Esophagus (tissue), 2 donors: ENCODE data around the gene SHC2. TPM values are rescaled to one million over a fixed set of nuclear protein-coding genes. Genes with fewer than 3 reads are reported as not detected.

Source experiments
- H3K27ac ChIP-seq, 2 donors: one replicate each; pipeline ENCODE4 v1.5.1; 2013; ENCODE audit warnings: low read depth in 2 of 2, mild to moderate bottlenecking in 2 of 2, inconsistent platforms in 1 of 2, low read length in 1 of 2, moderate library complexity in 1 of 2
- H3K27me3 ChIP-seq, 2 donors: one replicate each; pipeline ENCODE4 v1.6.1; 2013; ENCODE audit warnings: low read length in 2 of 2, control low read depth in 1 of 2, mild to moderate bottlenecking in 1 of 2; ENCODE audit not compliant: insufficient read depth in 2 of 2, control insufficient read depth in 1 of 2
- H3K36me3 ChIP-seq, 2 donors: one replicate each; pipeline ENCODE4 v1.6.1; 2013; ENCODE audit warnings: low read length in 1 of 2; ENCODE audit not compliant: control insufficient read depth in 2 of 2, insufficient read depth in 2 of 2
- H3K4me1 ChIP-seq, 2 donors: one replicate each; pipeline ENCODE4 v1.6.1; 2013; ENCODE audit warnings: low read length in 1 of 2; ENCODE audit not compliant: control insufficient read depth in 2 of 2, insufficient read depth in 2 of 2
- H3K4me3 ChIP-seq, 2 donors: one replicate each; pipeline ENCODE4 v1.5.1; 2013; ENCODE audit warnings: low read length in 2 of 2, mild to moderate bottlenecking in 2 of 2, low read depth in 1 of 2, moderate library complexity in 1 of 2
- H3K9me3 ChIP-seq, 2 donors: one replicate each; pipeline ENCODE4 v1.6.1; 2013; ENCODE audit warnings: mild to moderate bottlenecking in 2 of 2, low read depth in 1 of 2, low read length in 1 of 2, moderate library complexity in 1 of 2; ENCODE audit not compliant: control insufficient read depth in 2 of 2, insufficient read depth in 1 of 2
- WGBS, 2 donors: extraction: QIAGEN DNeasy Blood & Tissue Kit; methylation state at CpG; one replicate each; pipeline ENCODE4 v1.1.7; 2013; 5-methylcytosine and 5-hydroxymethylcytosine counted together
- polyA plus RNA-seq, 2 donors: library from polyadenylated mRNA; stranded (reverse); fragments of 200-250 nt; gene quantifications; one replicate each; pipeline ENCODE4 v1.2.3, GENCODE V29; 2013
- donor health status: healthy with polysubstance abuse.
- donor health status: Bipolar disorder and iron deficiency.

Gene SHC2
- polyA plus RNA-seq, 2 donors, result 3.0 to 5.3 TPM

DNA sequence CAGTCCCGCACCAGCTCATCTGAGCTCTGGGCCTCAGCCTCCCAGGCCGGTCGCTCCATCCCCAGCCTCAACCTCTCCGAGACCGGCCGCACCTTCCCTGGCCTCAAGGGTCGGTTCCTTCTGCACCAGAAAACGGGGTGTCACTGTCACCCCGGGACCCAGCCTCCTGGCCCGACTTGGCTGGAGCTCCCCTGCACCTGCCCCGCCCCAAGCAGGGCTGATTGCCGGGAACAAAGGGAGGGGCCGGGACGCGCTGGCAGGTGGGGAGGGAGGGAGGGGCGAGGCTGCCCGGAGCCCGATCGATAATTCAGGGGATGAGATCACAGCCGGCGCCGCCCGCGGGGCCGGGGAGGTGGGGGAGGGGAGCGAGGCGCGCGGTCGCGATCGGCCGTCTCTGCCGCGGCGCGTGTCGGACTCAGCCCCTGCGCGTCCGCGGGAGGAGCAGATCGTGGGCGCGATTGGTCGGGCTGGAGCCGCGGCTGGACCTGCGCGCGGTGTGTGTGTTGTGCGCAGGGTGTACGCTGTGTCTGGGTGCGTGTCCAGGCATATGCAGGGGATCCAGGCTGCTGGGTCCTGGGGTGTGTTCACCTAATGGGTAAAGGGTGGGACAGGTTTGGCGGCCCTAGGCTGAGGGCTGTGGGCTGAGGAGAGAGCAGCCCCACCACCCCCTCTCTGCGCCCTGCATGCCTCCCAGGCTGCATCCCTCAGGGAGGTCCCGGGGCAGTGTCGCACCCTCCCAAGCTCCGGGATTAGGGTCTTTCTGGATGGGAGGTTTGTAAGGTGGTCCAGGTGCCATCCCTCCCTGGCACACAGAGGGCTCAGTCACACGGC, 1.1 kb upstream of the SHC2 start:
- 5 to 8% methylated on average over 56 to 60 of the region's 60 CpGs for WGBS, 2 donors
- H3K4me1 ChIP-seq, result peaks cover 4% of the 10 kb centered on the region in 2 donors
- H3K36me3 ChIP-seq, result no peaks in the 10 kb centered on the region
- peaks cover 0 to 4% of the 10 kb centered on the region in 2 donors for H3K27me3 ChIP-seq
- H3K9me3 ChIP-seq, result no peaks in the 10 kb centered on the region
- H3K4me3 ChIP-seq, result peak overlapping the region; percentile 17 to 39
- no peak overlapping the region for H3K27ac ChIP-seq

GRCh38 chr19:459724-460511, 915 bp downstream of the SHC2 start:
- Histone ChIP-seq H3K4me1 (peaks cover 4% of the 10 kb centered on the region in 2 donors), H3K4me3 (peak overlapping the region; percentile 50 to 51), H3K36me3 (no peaks in the 10 kb centered on the region), H3K27ac (peak overlapping the region in 1 of 2 donors; percentile 17), H3K9me3 (no peaks in the 10 kb centered on the region), H3K27me3 (peaks cover 0 to 4% of the 10 kb centered on the region in 2 donors)
- 2 to 3% methylated on average over 56 to 66 of the region's 66 CpGs for WGBS, 2 donors

DNA sequence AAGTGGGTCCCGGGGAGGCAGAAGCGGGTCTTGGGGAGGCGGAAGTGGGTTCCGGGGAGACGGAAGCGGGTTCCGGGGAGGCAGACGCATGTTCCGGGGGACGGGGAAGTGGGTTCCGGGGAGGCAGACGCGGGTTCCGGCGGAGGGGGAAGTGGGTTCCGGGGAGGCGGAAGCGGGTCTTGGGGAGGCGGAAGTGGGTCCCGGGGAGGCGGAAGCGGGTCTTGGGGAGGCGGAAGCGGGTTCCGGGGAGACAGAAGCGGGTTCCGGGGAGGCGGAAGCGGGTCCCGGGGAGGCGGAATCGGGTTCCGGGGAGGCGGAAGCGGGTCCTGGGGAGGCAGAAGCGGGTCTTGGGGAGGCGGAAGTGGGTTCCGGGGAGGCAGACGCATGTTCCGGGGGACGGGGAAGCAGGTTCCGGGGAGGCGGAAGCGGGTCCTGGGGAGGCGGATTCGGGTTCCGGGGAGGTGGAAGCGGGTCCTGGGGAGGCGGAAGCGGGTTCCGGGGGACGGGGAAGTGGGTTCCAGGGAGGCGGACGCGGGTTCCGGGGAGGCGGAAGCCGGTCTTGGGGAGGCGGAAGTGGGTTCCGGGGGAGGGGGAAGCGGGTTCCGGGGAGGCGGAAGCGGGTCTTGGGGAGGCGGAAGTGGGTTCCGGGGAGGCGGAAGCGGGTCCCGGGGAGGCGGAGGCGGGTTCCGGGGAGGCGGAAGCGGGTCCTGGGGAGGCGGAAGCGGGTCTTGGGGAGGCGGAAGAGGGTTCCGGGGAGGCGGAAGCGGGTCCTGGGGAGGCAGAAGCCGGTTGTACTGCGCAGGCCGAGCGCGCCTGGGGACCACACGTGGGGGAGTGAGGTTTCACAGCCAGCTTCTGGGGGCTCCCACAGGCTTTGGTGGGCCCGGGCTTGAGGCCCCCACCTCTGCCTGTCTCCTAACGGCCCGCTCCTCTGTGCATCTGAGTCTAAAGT, 2.5 kb downstream of the SHC2 start:
- 93 to 97% methylated on average over 68 to 89 of the region's 89 CpGs for WGBS, 2 donors
- H3K4me1 ChIP-seq, result peaks cover 4% of the 10 kb centered on the region in 2 donors
- no peak overlapping the region for H3K27ac ChIP-seq
- H3K4me3 ChIP-seq, result no peak overlapping the region
- H3K9me3 ChIP-seq, result no peaks in the 10 kb centered on the region
- no peaks in the 10 kb centered on the region for H3K36me3 ChIP-seq
- H3K27me3 ChIP-seq, result peaks cover 0 to 4% of the 10 kb centered on the region in 2 donors

DNA sequence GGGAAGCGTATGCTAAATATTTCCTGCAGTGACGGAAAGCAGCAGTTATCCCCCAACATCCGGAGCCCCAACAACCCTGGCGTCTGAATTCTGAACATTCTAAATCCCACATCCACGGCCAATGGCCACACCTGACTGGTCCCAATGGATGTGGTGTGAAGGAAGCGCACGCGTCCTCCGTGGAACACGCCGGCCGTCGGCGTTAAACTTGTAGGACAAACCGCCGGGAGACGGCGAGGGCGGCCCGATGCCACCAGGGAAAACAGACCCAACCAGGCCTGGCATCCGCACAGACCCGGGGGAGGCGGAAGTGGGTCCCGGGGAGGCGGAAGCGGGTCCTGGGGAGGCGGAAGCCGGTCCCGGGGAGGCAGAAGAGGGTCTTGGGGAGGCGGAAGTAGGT, 3.2 kb downstream of the SHC2 start:
- no peak overlapping the region for H3K4me3 ChIP-seq

DNA sequence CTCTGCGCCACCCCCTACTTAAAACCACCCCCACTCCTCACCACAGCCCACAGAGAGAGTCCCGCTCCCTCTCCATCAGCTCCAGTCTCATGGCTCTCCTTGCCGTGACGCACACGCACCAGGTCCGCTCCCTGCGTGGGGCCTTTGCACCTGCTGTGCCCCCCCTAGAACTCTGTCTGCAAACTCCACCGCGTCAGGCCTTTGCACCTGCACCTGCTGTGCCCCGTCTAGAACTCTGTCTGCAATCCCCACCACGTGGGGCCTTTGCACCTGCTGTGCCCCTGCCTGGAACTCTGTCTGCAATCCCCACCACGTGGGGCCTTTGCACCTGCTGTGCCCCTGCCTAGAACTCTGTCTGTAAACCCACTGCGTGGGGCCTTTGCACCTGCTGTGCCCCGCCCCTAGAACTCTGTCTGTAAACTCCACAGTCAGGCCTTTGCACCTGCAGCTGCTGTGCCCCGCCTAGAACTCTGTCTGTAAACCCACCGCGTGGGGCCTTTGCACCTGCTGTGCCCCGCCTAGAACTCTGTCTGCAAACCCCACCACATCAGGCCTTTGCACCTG, 4.2 kb downstream of the SHC2 start:
- Histone ChIP-seq H3K27me3 (peaks cover 0 to 4% of the 10 kb centered on the region in 2 donors), H3K27ac (no peak overlapping the region), H3K4me1 (peaks cover 4% of the 10 kb centered on the region in 2 donors), H3K9me3 (no peaks in the 10 kb centered on the region), H3K36me3 (no peaks in the 10 kb centered on the region), H3K4me3 (no peak overlapping the region)
- 76 to 85% methylated on average over 18 of the region's 18 CpGs for WGBS, 2 donors

More for the DNA sequence above, 3.2 kb downstream of the SHC2 start:
- Histone ChIP-seq H3K27me3 (peaks cover 0 to 4% of the 10 kb centered on the region in 2 donors), H3K4me1 (peaks cover 4% of the 10 kb centered on the region in 2 donors), H3K27ac (no peak overlapping the region), H3K36me3 (no peaks in the 10 kb centered on the region), H3K9me3 (no peaks in the 10 kb centered on the region)
- 96 to 97% methylated on average over 30 of the region's 30 CpGs for WGBS, 2 donors

- WGBS, 2 donors, result 90% methylated on average over 27 to 31 of the region's 31 CpGs
- H3K27ac ChIP-seq, result no peak overlapping the region
These were observed 4.8 kb downstream of the SHC2 start for GRCh38 chr19:455851-456546.

GRCh38 chr19:455031-455705, 5.7 kb downstream of the SHC2 start:
- no peaks in the 10 kb centered on the region for H3K36me3 ChIP-seq
- 95% methylated on average over 39 of the region's 39 CpGs for WGBS, 2 donors
- no peak overlapping the region for H3K27ac ChIP-seq
- peaks cover 0 to 4% of the 10 kb centered on the region in 2 donors for H3K4me1 ChIP-seq
- peaks cover 2 to 3% of the 10 kb centered on the region in 2 donors for H3K9me3 ChIP-seq
- H3K4me3 ChIP-seq, result no peak overlapping the region
- no peaks in the 10 kb centered on the region for H3K27me3 ChIP-seq

More at GRCh38 chr19:455851-456546, 4.8 kb downstream of the SHC2 start:
- no peak overlapping the region for H3K4me3 ChIP-seq
- H3K27me3 ChIP-seq, result peaks cover 0 to 1% of the 10 kb centered on the region in 2 donors
- H3K36me3 ChIP-seq, result no peaks in the 10 kb centered on the region
- H3K9me3 ChIP-seq, result peaks cover 0 to 1% of the 10 kb centered on the region in 2 donors
- H3K4me1 ChIP-seq, result peaks cover 4% of the 10 kb centered on the region in 2 donors

GRCh38 chr19:453606-454005, 7.2 kb downstream of the SHC2 start:
- peaks cover 2 to 3% of the 10 kb centered on the region in 2 donors for H3K9me3 ChIP-seq
- no peaks in the 10 kb centered on the region for H3K27me3 ChIP-seq
- H3K4me1 ChIP-seq, result no peaks in the 10 kb centered on the region
- no peak overlapping the region for H3K27ac ChIP-seq
- 91 to 93% methylated on average over 22 of the region's 22 CpGs for WGBS, 2 donors
- H3K36me3 ChIP-seq, result no peaks in the 10 kb centered on the region
- H3K4me3 ChIP-seq, result no peak overlapping the region
